Neuron (in vitro differentiated cells): ENCODE measurements around the gene PKNOX2.

Experiments
- H2AFZ ChIP-seq: one replicate; pipeline ENCODE4 v1.6.1; 2013; ENCODE audit warnings: low read depth, mild to moderate bottlenecking, inconsistent platforms, low read length, moderate library complexity
- H3K27me3 ChIP-seq: one replicate; pipeline ENCODE4 v1.6.1; 2013; ENCODE audit warnings: low read length; ENCODE audit not compliant: insufficient read depth
- H3K36me3 ChIP-seq: one replicate; pipeline ENCODE4 v1.6.1; 2013; ENCODE audit warnings: low read length; ENCODE audit not compliant: insufficient read depth
- H3K4me1 ChIP-seq: one replicate; pipeline ENCODE4 v1.6.1; 2013; ENCODE audit warnings: low read length; ENCODE audit not compliant: insufficient read depth
- H3K4me3 ChIP-seq: 2 replicates; pipeline ENCODE4 v1.5.1; 2013; ENCODE audit warnings: mild to moderate bottlenecking, low read length, moderate library complexity
- H3K9me3 ChIP-seq: one replicate; pipeline ENCODE4 v1.6.1; 2013; ENCODE audit warnings: low read length

PKNOX2 gene

GRCh38 chr11:125170001-125170509, 5.5 kb downstream of the PKNOX2 start:
- Histone ChIP-seq H3K4me3 (no peak overlapping the region), H3K9me3 (no peaks in the 10 kb centered on the region), H3K4me1 (peaks cover 38% of the 10 kb centered on the region), H3K27me3 (no peaks in the 10 kb centered on the region), H2AFZ (no peak overlapping the region), H3K36me3 (no peaks in the 10 kb centered on the region)

GRCh38 chr11:125170510-125171031, 6.0 kb downstream of the PKNOX2 start:
- Histone ChIP-seq H3K36me3 (no peaks in the 10 kb centered on the region), H3K4me3 (no peak overlapping the region), H3K4me1 (peaks cover 38% of the 10 kb centered on the region), H3K9me3 (no peaks in the 10 kb centered on the region), H2AFZ (no peak overlapping the region), H3K27me3 (no peaks in the 10 kb centered on the region)

- Histone ChIP-seq H3K4me3 (no peak overlapping the region), H3K4me1 (peaks cover 33% of the 10 kb centered on the region), H2AFZ (no peak overlapping the region), H3K27me3 (no peaks in the 10 kb centered on the region), H3K36me3 (no peaks in the 10 kb centered on the region), H3K9me3 (no peaks in the 10 kb centered on the region)
Measured at GRCh38 chr11:125171974-125172373, 7.4 kb downstream of the PKNOX2 start.

- Histone ChIP-seq H3K4me3 (no peak overlapping the region), H3K4me1 (peaks cover 27% of the 10 kb centered on the region), H3K27me3 (no peaks in the 10 kb centered on the region), H3K36me3 (no peaks in the 10 kb centered on the region), H2AFZ (no peak overlapping the region), H3K9me3 (no peaks in the 10 kb centered on the region)
Measured at GRCh38 chr11:125173027-125173426, 8.5 kb downstream of the PKNOX2 start.

DNA sequence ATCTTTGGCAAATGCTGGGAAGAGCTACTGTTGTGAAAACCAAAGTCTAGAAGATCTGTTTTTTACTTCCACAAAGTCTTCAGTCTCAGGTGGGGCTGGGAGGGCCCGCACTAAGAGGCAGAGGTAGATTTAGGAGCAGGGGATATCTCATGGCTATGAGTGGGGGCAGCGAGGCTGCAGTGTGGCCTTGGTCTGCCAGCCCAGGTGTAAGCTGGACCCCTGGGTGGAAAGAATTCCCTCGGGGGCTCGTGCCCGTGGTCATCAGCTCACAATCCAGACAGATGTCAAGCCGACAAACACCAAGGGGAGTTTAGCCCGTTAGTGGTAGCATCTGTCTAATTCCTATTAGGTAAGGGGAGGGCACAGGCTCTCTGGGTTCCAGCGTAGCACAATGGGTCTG, 9.0 kb downstream of the PKNOX2 start:
- Histone ChIP-seq H3K27me3 (no peaks in the 10 kb centered on the region), H3K4me1 (peaks cover 22% of the 10 kb centered on the region), H3K4me3 (no peak overlapping the region), H3K36me3 (no peaks in the 10 kb centered on the region), H2AFZ (no peak overlapping the region), H3K9me3 (no peaks in the 10 kb centered on the region)

GRCh38 chr11:125174057-125174456, 9.5 kb downstream of the PKNOX2 start:
- Histone ChIP-seq H3K4me3 (no peak overlapping the region), H3K9me3 (no peaks in the 10 kb centered on the region), H3K36me3 (no peaks in the 10 kb centered on the region), H2AFZ (no peak overlapping the region), H3K27me3 (no peaks in the 10 kb centered on the region), H3K4me1 (peaks cover 17% of the 10 kb centered on the region)

DNA sequence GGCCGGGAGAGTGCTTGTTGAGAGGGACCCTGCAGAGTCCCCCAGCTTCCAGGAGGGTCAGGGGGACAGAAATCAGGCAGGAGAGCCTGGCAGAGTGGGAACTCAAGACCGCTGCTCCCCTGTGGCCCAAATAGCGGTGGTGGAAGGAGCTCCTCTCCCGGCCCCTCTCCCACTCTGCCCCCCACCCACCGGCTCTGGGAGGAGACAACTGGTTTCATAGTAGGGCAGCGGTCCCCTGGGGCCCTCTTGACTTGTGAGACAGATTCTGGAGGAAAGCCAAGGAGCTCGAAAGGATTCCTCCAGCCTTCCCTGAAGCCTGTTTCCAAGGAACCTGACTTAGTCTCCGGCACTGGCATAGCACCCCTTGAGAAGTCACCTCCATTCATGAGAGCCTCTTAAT, 10.1 kb downstream of the PKNOX2 start:
- no peak overlapping the region for H3K4me3 ChIP-seq
- no peaks in the 10 kb centered on the region for H3K9me3 ChIP-seq
- no peaks in the 10 kb centered on the region for H3K27me3 ChIP-seq
- no peaks in the 10 kb centered on the region for H3K36me3 ChIP-seq
- peaks cover 11% of the 10 kb centered on the region for H3K4me1 ChIP-seq
- H2AFZ ChIP-seq, result no peak overlapping the region

GRCh38 chr11:125175166-125175565, 10.6 kb downstream of the PKNOX2 start:
- H3K9me3 ChIP-seq, result no peaks in the 10 kb centered on the region
- peaks cover 9% of the 10 kb centered on the region for H3K4me1 ChIP-seq
- H3K36me3 ChIP-seq, result no peaks in the 10 kb centered on the region
- no peak overlapping the region for H3K4me3 ChIP-seq
- no peaks in the 10 kb centered on the region for H3K27me3 ChIP-seq
- H2AFZ ChIP-seq, result no peak overlapping the region

- H3K9me3 ChIP-seq, result no peaks in the 10 kb centered on the region
- H2AFZ ChIP-seq, result no peak overlapping the region
- H3K4me3 ChIP-seq, result no peak overlapping the region
- H3K4me1 ChIP-seq, result peaks cover 7% of the 10 kb centered on the region
- H3K36me3 ChIP-seq, result no peaks in the 10 kb centered on the region
- H3K27me3 ChIP-seq, result no peaks in the 10 kb centered on the region
Measured at GRCh38 chr11:125175896-125176575, 11.5 kb downstream of the PKNOX2 start.

GRCh38 chr11:125176866-125177265, 12.3 kb downstream of the PKNOX2 start:
- H3K27me3 ChIP-seq, result no peaks in the 10 kb centered on the region
- peaks cover 7% of the 10 kb centered on the region for H3K4me1 ChIP-seq
- no peak overlapping the region for H2AFZ ChIP-seq
- no peaks in the 10 kb centered on the region for H3K9me3 ChIP-seq
- no peaks in the 10 kb centered on the region for H3K36me3 ChIP-seq
- no peak overlapping the region for H3K4me3 ChIP-seq

DNA sequence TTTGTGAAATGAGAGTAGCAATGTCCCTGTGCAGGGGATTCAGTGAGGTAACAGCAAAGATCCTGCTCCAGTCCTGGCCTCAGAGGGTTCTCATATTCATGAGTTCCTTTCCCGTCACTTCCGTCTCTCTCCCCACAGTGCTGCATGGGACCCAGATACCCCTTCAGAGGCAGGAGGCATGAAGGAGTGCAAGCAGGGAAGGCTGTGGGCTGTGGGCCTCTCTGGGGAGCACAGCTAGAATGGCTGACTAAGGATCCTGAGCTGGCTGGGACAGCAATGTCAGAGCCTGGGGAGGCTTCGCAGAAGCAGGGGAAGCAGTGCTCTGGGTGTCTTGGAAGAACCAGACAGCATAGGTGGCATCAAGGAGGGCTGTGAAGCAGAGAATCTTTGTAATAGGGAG, 13.0 kb downstream of the PKNOX2 start:
- Histone ChIP-seq H3K4me1 (peaks cover 7% of the 10 kb centered on the region), H3K9me3 (no peaks in the 10 kb centered on the region), H2AFZ (no peak overlapping the region), H3K4me3 (no peak overlapping the region), H3K27me3 (no peaks in the 10 kb centered on the region), H3K36me3 (no peaks in the 10 kb centered on the region)

- H3K4me1 ChIP-seq, result peaks cover 7% of the 10 kb centered on the region
- no peaks in the 10 kb centered on the region for H3K9me3 ChIP-seq
- no peaks in the 10 kb centered on the region for H3K36me3 ChIP-seq
- no peaks in the 10 kb centered on the region for H3K27me3 ChIP-seq
- H2AFZ ChIP-seq, result no peak overlapping the region
- no peak overlapping the region for H3K4me3 ChIP-seq
Measured at GRCh38 chr11:125179346-125179745, 14.8 kb downstream of the PKNOX2 start.

GRCh38 chr11:125179895-125180294, 15.3 kb downstream of the PKNOX2 start:
- H3K9me3 ChIP-seq, result no peaks in the 10 kb centered on the region
- H3K36me3 ChIP-seq, result no peaks in the 10 kb centered on the region
- no peak overlapping the region for H2AFZ ChIP-seq
- peaks cover 7% of the 10 kb centered on the region for H3K4me1 ChIP-seq
- no peaks in the 10 kb centered on the region for H3K27me3 ChIP-seq
- no peak overlapping the region for H3K4me3 ChIP-seq
